ENCODE data around the gene KIAA1958. TPM values are rescaled to one million over a fixed set of nuclear protein-coding genes. Genes with fewer than 3 reads are reported as not detected.

KIAA1958 gene
- total and polyA plus RNA-seq, 12 donors = 0.59 to 7.7 (median 6.1) TPM

- intact Hi-C loops (cut with DNase I) = no loop called here
- H3K4me1 ChIP-seq = peaks cover 0 to 4% (median 0%) of the 10 kb centered on the region in 9 donors
- no peak for TF ChIP-seq CTCF (IDR thresholded peaks at IDR 0.05)
- no peaks in the 10 kb centered on the region for H3K9me3 ChIP-seq
- H3K27ac ChIP-seq = no peak overlapping the region
- WGBS, 2 donors = 87 to 88% methylated on average over 7 of the region's 7 CpGs
- DNase-seq (no peak), ATAC-seq (no peak)
- H3K27me3 ChIP-seq = no peaks in the 10 kb centered on the region
- H3K36me3 ChIP-seq = no peaks in the 10 kb centered on the region
- no peak overlapping the region for H3K4me3 ChIP-seq
Measured at GRCh38 chr9:112624711-112625707, 138.4 kb downstream of the KIAA1958 start.

- H3K27ac ChIP-seq = no peak overlapping the region
- no peaks in the 10 kb centered on the region for H3K27me3 ChIP-seq
- H3K36me3 ChIP-seq = no peaks in the 10 kb centered on the region
- intact Hi-C loops (cut with DNase I) = no loop called here
- 84 to 86% methylated on average over 6 of the region's 6 CpGs for WGBS, 2 donors
- no peak for TF ChIP-seq CTCF (IDR thresholded peaks at IDR 0.05)
- no peaks in the 10 kb centered on the region for H3K4me1 ChIP-seq
- DNase-seq (no peak), ATAC-seq (no peak)
- H3K9me3 ChIP-seq = no peaks in the 10 kb centered on the region
- H3K4me3 ChIP-seq = no peak overlapping the region
Measured at GRCh38 chr9:112629671-112630485, 143.3 kb downstream of the KIAA1958 start.

- no peaks in the 10 kb centered on the region for H3K9me3 ChIP-seq
- H3K4me3 ChIP-seq = no peak overlapping the region
- ATAC-seq (no peak), DNase-seq (no peak)
- H3K4me1 ChIP-seq = no peaks in the 10 kb centered on the region
- 81% methylated on average over 3 of the region's 3 CpGs for WGBS, 2 donors
- H3K27ac ChIP-seq = no peak overlapping the region
- H3K36me3 ChIP-seq = no peaks in the 10 kb centered on the region
- no peaks in the 10 kb centered on the region for H3K27me3 ChIP-seq
- no peak for TF ChIP-seq CTCF (IDR thresholded peaks at IDR 0.05)
- intact Hi-C loops (cut with DNase I) = no loop called here
Measured at GRCh38 chr9:112631313-112632070, 144.9 kb downstream of the KIAA1958 start.

- H3K27me3 ChIP-seq = no peaks in the 10 kb centered on the region
- H3K9me3 ChIP-seq = peaks cover 0 to 21% (median 11%) of the 10 kb centered on the region in 11 donors
- no peaks in the 10 kb centered on the region for H3K36me3 ChIP-seq
- H3K27ac ChIP-seq = no peak overlapping the region
- 97% methylated on average over 4 of the region's 4 CpGs for WGBS, 2 donors
- ATAC-seq (no peak), DNase-seq (no peak)
- peaks cover 0 to 5% (median 0%) of the 10 kb centered on the region in 9 donors for H3K4me1 ChIP-seq
- intact Hi-C loops (cut with DNase I) = no loop called here
- H3K4me3 ChIP-seq = no peak overlapping the region
- TF ChIP-seq CTCF (IDR thresholded peaks at IDR 0.05) = no peak
Measured at GRCh38 chr9:112640311-112640710, 153.7 kb downstream of the KIAA1958 start.
